PC-3 (cell line): ENCODE results near the gene CGNL1. TPM values are rescaled to one million over a fixed set of nuclear protein-coding genes. Genes with fewer than 3 reads are reported as not detected.

Source experiments
- ATAC-seq: fragments of 200-7000 bp; cut with Tn5 transposase; 2 replicates; pipeline ENCODE4 v1.9.1; 2020; ENCODE audit warnings: mild to moderate bottlenecking, moderate library complexity
- BruUV-seq: library from RNA; stranded (reverse); fragments of 400-500 nt; replicated peaks from 2 replicates; lab custom pipeline; 2021; lab: Mats Ljungman, UMichigan
- CTCF ChIA-PET: fragments of 300-600 bp; sonication (Branson Sonifier 250); formaldehyde crosslinking; loops from one replicate; lab custom pipeline; 2022; ENCODE audit warnings: antibody characterized with exemption; lab: Charles Lee
- POLR2A ChIA-PET: fragments of 300-600 bp; sonication (Branson Sonifier 250); formaldehyde crosslinking; loops from one replicate; lab custom pipeline; 2022; ENCODE audit warnings: antibody characterized with exemption; ENCODE audit not compliant: unreplicated experiment; lab: Charles Lee
- DNase-seq: peaks from one replicate; pipeline ENCODE4 v3.0.0-alpha.2; 2015
- H2AFZ ChIP-seq: fragments of 300-600 bp; sonication (generic); 2 replicates; pipeline ENCODE4 v1.6.0; 2016; ENCODE audit warnings: antibody characterized with exemption, low read length
- H3F3A ChIP-seq: fragments of 300-600 bp; sonication (generic); one replicate; pipeline ENCODE4 v1.6.0; 2017; ENCODE audit warnings: antibody characterized with exemption, low read length, control low read depth, mild to moderate bottlenecking; ENCODE audit not compliant: unreplicated experiment
- H3K27ac ChIP-seq: fragments of 300-600 bp; sonication (generic); 2 replicates; pipeline ENCODE4 v1.5.1; 2016; ENCODE audit warnings: mild to moderate bottlenecking, low read length
- H3K27me3 ChIP-seq: fragments of 300-600 bp; sonication (generic); 2 replicates; pipeline ENCODE4 v1.6.1; 2016; ENCODE audit warnings: low read length, mixed read lengths
- H3K36me3 ChIP-seq: fragments of 300-600 bp; sonication (generic); 2 replicates; pipeline ENCODE4 v1.6.1; 2016; ENCODE audit warnings: low read depth, mixed run types, low read length, mixed read lengths
- H3K4me1 ChIP-seq: fragments of 300-600 bp; sonication (generic); 2 replicates; pipeline ENCODE4 v1.5.1; 2016; ENCODE audit warnings: low read length; ENCODE audit not compliant: insufficient read depth
- H3K4me2 ChIP-seq: fragments of 300-600 bp; sonication (generic); 2 replicates; pipeline ENCODE4 v1.6.0; 2016; ENCODE audit warnings: low read length
- H3K4me3 ChIP-seq: fragments of 300-600 bp; sonication (generic); 2 replicates; pipeline ENCODE4 v1.5.1; 2016; ENCODE audit warnings: mild to moderate bottlenecking, low read length, mixed read lengths
- H3K79me2 ChIP-seq: fragments of 300-600 bp; sonication (generic); 2 replicates; pipeline ENCODE4 v1.6.1; 2017; ENCODE audit warnings: low read length, mixed read lengths
- H3K9ac ChIP-seq: fragments of 300-600 bp; sonication (generic); 2 replicates; pipeline ENCODE4 v1.6.0; 2016; ENCODE audit warnings: mild to moderate bottlenecking, low read length
- H3K9me2 ChIP-seq: fragments of 300-600 bp; sonication (generic); replicated peaks from 2 replicates; pipeline ENCODE4 v1.6.1; 2016; ENCODE audit warnings: mixed run types, low read length, mixed read lengths
- H3K9me3 ChIP-seq: fragments of 300-600 bp; sonication (generic); 2 replicates; pipeline ENCODE4 v1.6.1; 2016; ENCODE audit warnings: low read length, mixed read lengths
- H4K20me1 ChIP-seq: fragments of 300-600 bp; sonication (generic); 2 replicates; pipeline ENCODE4 v1.6.1; 2016; ENCODE audit warnings: low read length, mixed read lengths
- CTCF ChIP-seq: fragments of 300-600 bp; sonication (generic); conservative IDR thresholded peaks from 2 replicates; pipeline ENCODE4 v1.5.1; 2017; ENCODE audit warnings: antibody characterized with exemption, low read depth, mild to moderate bottlenecking, low read length
- EZH2 ChIP-seq: fragments of 300-600 bp; sonication (generic); IDR thresholded peaks from one replicate; pipeline ENCODE4 v1.6.1; 2017; ENCODE audit warnings: antibody characterized with exemption, mild to moderate bottlenecking, low read length; ENCODE audit not compliant: unreplicated experiment
- EZH2phosphoT487 ChIP-seq: fragments of 300-600 bp; sonication (generic); IDR thresholded peaks from 2 replicates; pipeline ENCODE4 v1.6.1; 2018; ENCODE audit warnings: mild to moderate bottlenecking, antibody characterized with exemption, low read length, borderline replicate concordance
- intact Hi-C: fragments of 100-400 bp; cut with micrococcal nuclease; formaldehyde crosslinking; loops from 2 replicates; pipeline ENCODE4 v1.9.0; 2023
- total RNA-seq: library from RNA; depleted of rRNA; stranded (reverse); fragments of >200 nt; gene quantifications from 2 replicates; pipeline ENCODE4 v1.2.3, GENCODE V29; 2014

Gene CGNL1
- total RNA-seq, 1 experiment from 2014 or later = 0.66 TPM

- H3K79me2 ChIP-seq = no peaks in the 10 kb centered on the region
- H3K9ac ChIP-seq = no peak overlapping the region
- POLR2A ChIA-PET = no interaction called here
- H3K27me3 ChIP-seq = no peaks in the 10 kb centered on the region
- peaks cover 31% of the 10 kb centered on the region for H3K4me1 ChIP-seq
- no peak overlapping the region for H3K4me2 ChIP-seq
- H4K20me1 ChIP-seq = no peaks in the 10 kb centered on the region
- no peak for TF ChIP-seq CTCF
- TF ChIP-seq EZH2 = no peak
- H3F3A ChIP-seq = no peaks in the 10 kb centered on the region
- H3K9me2 ChIP-seq = no peaks in the 10 kb centered on the region
- no peak overlapping the region for H3K4me3 ChIP-seq
- no peaks in the 10 kb centered on the region for H3K9me3 ChIP-seq
- DNase-seq = no peak
- ATAC-seq = no peak
- CTCF ChIA-PET = no interaction called here
- no TSS peak for BruUV-seq
- no peaks in the 10 kb centered on the region for H3K36me3 ChIP-seq
- intact Hi-C loops = no loop called here
- H2AFZ ChIP-seq = no peak overlapping the region
- H3K27ac ChIP-seq = no peak overlapping the region
Measured at GRCh38 chr15:57557267-57557666, 181.0 kb downstream of the CGNL1 start.

- DNase-seq (no peak), ATAC-seq (no peak)
- Histone ChIP-seq H3K79me2 (no peaks in the 10 kb centered on the region), H3K4me3 (no peak overlapping the region), H3K4me1 (peaks cover 25% of the 10 kb centered on the region), H3K9me3 (no peaks in the 10 kb centered on the region), H3F3A (no peaks in the 10 kb centered on the region), H3K27ac (no peak overlapping the region), H2AFZ (no peak overlapping the region), H3K27me3 (no peaks in the 10 kb centered on the region), H4K20me1 (no peaks in the 10 kb centered on the region), H3K36me3 (no peaks in the 10 kb centered on the region), H3K9me2 (no peaks in the 10 kb centered on the region), H3K9ac (no peak overlapping the region), H3K4me2 (no peak overlapping the region)
- ChIA-PET CTCF (no interaction called here), POLR2A (no interaction called here)
- BruUV-seq = no TSS peak
- no peak for TF ChIP-seq CTCF
- TF ChIP-seq EZH2 = no peak
- TF ChIP-seq EZH2phosphoT487 = no peak
- intact Hi-C loops = no loop called here
Measured at GRCh38 chr15:57557810-57558209, 181.5 kb downstream of the CGNL1 start.

DNA sequence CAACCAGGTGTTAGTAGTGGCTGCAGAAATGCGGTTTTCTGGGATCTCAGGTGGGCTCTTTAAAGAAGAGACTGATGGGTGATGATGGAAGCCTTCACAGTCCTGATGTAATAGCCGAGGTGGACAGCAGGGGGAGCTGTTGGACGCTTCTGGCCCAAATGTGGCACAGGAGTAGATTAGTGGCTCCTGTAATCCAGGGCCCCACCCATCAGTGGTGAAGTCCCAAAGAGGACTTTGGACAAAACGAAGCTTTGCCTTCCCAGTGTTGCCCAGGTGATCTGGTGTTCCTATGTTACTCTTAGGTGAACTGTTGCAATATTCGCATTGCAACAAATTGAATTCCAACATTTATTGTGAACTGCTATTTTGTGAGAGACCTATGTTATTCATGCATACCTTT, 183.6 kb downstream of the CGNL1 start:
- no TSS peak for BruUV-seq
- H3K79me2 ChIP-seq = no peaks in the 10 kb centered on the region
- DNase-seq (peak; percentile 78), ATAC-seq (peak; percentile 49)
- ChIA-PET CTCF (interaction anchor here (0.8 kb wide), 1 partner anchor 47 kb away, joined by 3 read pairs; no protein-coding TSS in a partner anchor), POLR2A (no interaction called here)
- no peaks in the 10 kb centered on the region for H3K9me3 ChIP-seq
- H2AFZ ChIP-seq = no peak overlapping the region
- H3K4me3 ChIP-seq = no peak overlapping the region
- H3K4me2 ChIP-seq = no peak overlapping the region
- H3K4me1 ChIP-seq = peaks cover 23% of the 10 kb centered on the region
- H3K9ac ChIP-seq = no peak overlapping the region
- H3K9me2 ChIP-seq = no peaks in the 10 kb centered on the region
- no peaks in the 10 kb centered on the region for H4K20me1 ChIP-seq
- H3F3A ChIP-seq = no peaks in the 10 kb centered on the region
- intact Hi-C loops = loop anchor here (2.0 kb wide), 1 partner anchor 147 kb away; the partner anchor contains the start of gene POLR2M
- TF ChIP-seq CTCF (peak; percentile 88), EZH2 (no peak)
- H3K36me3 ChIP-seq = no peaks in the 10 kb centered on the region
- no peaks in the 10 kb centered on the region for H3K27me3 ChIP-seq
- H3K27ac ChIP-seq = no peak overlapping the region
